ENCODE measurements around the gene ZNF462. TPM values are rescaled to one million over a fixed set of nuclear protein-coding genes. Genes with fewer than 3 reads are reported as not detected.

ZNF462 gene
- total RNA-seq, 1 donor from 2014 or later, result 28.5 TPM

DNA sequence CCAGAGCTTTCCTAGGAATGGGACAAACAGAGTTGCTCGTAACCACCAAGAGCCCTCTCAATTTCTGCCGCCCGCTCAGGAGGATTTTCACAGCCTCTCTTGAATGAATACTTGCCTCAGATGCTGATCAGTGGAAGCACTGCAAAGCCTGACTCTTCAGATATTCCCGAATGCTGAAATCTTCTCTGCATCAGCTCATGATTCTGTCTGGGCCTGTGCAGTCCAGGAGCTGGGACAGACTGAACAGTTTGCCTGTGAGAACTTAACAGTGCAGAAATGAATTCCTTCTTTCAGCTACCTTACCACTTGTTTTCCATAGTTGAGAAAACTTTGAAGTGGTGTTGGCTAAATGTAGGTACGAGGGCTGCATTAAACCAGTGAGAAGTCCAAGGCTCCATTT is 17.1 kb downstream of the ZNF462 start:
- Histone ChIP-seq H3K36me3 (no peaks in the 10 kb centered on the region), H3K27me3 (no peaks in the 10 kb centered on the region), H3K4me1 (peaks cover 83% of the 10 kb centered on the region), H3K27ac (peak overlapping the region; percentile 66), H3K9me3 (no peaks in the 10 kb centered on the region), H3K4me3 (no peak overlapping the region)
- no peak for DNase-seq (ENCODE audit: extremely low spot score in 2 of 2)
- no peak for TF ChIP-seq POLR2AphosphoS5 (IDR thresholded peaks at IDR 0.05; ENCODE audit: insufficient read depth in 1 of 2, low read depth in 1 of 2)
- no peak for TF ChIP-seq POLR2A (IDR thresholded peaks at IDR 0.05)
- TF ChIP-seq, protein P1, sequence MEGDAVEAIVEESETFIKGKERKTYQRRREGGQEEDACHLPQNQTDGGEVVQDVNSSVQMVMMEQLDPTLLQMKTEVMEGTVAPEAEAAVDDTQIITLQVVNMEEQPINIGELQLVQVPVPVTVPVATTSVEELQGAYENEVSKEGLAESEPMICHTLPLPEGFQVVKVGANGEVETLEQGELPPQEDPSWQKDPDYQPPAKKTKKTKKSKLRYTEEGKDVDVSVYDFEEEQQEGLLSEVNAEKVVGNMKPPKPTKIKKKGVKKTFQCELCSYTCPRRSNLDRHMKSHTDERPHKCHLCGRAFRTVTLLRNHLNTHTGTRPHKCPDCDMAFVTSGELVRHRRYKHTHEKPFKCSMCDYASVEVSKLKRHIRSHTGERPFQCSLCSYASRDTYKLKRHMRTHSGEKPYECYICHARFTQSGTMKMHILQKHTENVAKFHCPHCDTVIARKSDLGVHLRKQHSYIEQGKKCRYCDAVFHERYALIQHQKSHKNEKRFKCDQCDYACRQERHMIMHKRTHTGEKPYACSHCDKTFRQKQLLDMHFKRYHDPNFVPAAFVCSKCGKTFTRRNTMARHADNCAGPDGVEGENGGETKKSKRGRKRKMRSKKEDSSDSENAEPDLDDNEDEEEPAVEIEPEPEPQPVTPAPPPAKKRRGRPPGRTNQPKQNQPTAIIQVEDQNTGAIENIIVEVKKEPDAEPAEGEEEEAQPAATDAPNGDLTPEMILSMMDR (IDR thresholded peaks at IDR 0.05), result no peak
- intact Hi-C loops (cut with DNase I), result no loop called here

DNA sequence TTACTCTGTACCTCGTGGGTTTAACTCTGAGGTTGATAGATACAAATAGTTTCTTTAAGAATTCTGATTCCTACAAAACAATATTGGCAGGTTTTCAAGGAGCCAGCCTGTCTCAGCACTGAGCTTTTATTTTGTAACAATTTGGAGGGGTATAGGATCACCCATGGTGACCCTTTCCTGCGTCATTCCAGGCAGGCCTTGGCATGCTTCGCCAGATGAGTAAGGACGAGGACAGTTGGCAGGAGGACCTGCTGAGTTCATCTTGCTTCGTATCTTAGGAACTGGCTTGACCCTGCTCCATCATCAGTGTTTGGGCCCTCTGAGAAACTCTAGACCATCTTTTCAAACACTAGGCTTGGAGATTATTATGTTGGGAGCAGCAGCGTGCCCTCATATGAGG is 17.9 kb downstream of the ZNF462 start:
- no peaks in the 10 kb centered on the region for H3K27me3 ChIP-seq
- peaks cover 83% of the 10 kb centered on the region for H3K4me1 ChIP-seq
- DNase-seq (ENCODE audit: extremely low spot score in 2 of 2), result no peak
- H3K4me3 ChIP-seq, result no peak overlapping the region
- H3K36me3 ChIP-seq, result no peaks in the 10 kb centered on the region
- intact Hi-C loops (cut with DNase I), result no loop called here
- TF ChIP-seq, protein P1 (IDR thresholded peaks at IDR 0.05), result no peak
- TF ChIP-seq POLR2A (IDR thresholded peaks at IDR 0.05), result no peak
- peak in 1 of 2 donors; percentile 18 for TF ChIP-seq POLR2AphosphoS5 (IDR thresholded peaks at IDR 0.05; ENCODE audit: insufficient read depth in 1 of 2, low read depth in 1 of 2)
- H3K27ac ChIP-seq, result peak overlapping the region; percentile 66
- H3K9me3 ChIP-seq, result no peaks in the 10 kb centered on the region

DNA sequence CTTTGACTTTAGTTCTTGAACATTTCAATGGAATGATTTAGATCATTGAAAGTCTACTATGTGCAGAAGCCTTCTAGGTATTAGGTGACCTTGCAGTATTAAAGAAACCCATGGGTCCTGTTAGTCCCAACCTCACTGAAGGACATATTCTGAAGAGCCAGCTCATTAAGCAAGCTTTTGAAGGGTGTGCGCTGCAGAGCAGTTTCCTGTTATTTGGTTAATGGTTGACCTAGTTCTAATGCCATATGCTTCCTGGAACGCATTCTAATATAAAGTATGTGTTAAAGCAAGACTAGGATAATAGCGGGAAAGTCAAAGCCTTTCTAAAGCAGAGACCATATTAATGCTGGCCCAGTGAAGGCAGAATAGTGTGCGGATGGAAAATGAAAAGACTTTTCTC is 20.1 kb downstream of the ZNF462 start:
- DNase-seq (ENCODE audit: extremely low spot score in 2 of 2), result no peak
- Histone ChIP-seq H3K9me3 (no peaks in the 10 kb centered on the region), H3K4me3 (no peak overlapping the region), H3K36me3 (no peaks in the 10 kb centered on the region), H3K27ac (no peak overlapping the region), H3K4me1 (peaks cover 81% of the 10 kb centered on the region), H3K27me3 (no peaks in the 10 kb centered on the region)
- TF ChIP-seq, protein P1 (IDR thresholded peaks at IDR 0.05), result no peak
- TF ChIP-seq POLR2AphosphoS5 (IDR thresholded peaks at IDR 0.05; ENCODE audit: insufficient read depth in 1 of 2, low read depth in 1 of 2) (no peak), POLR2A (IDR thresholded peaks at IDR 0.05) (no peak)
- intact Hi-C loops (cut with DNase I), result no loop called here

DNA sequence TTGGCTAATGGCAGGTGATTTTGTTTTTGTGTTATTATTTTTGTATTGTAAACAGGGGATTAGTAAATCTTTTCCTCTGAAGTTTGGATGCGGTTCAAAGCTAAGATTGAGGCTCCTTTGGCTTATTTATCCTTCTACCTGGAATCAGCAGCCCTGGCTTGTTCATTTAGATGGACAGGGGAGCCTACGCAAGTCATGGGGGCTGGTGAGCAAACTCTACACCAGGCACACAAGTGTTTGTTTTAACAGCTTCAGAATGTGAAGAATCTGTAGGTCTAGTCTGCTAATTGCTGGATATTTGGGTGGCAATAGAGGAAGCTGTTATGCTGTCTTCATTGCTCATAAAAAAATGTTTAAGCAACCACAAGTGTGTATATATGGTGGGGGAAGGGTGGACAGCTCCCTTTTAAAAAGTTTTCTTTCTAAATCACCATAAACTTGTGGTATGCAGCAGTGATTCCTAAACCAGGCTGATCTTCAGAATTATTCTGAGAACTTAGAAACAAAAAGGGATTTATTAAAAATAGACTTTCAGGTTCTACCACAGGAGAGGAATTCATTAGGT is 20.7 kb downstream of the ZNF462 start:
- intact Hi-C loops (cut with DNase I), result no loop called here
- no peaks in the 10 kb centered on the region for H3K9me3 ChIP-seq
- TF ChIP-seq POLR2A (IDR thresholded peaks at IDR 0.05) (no peak), POLR2AphosphoS5 (IDR thresholded peaks at IDR 0.05; ENCODE audit: insufficient read depth in 1 of 2, low read depth in 1 of 2) (no peak)
- TF ChIP-seq, protein P1 (IDR thresholded peaks at IDR 0.05), result no peak
- H3K4me3 ChIP-seq, result no peak overlapping the region
- no peaks in the 10 kb centered on the region for H3K27me3 ChIP-seq
- DNase-seq (ENCODE audit: extremely low spot score in 2 of 2), result no peak
- peaks cover 78% of the 10 kb centered on the region for H3K4me1 ChIP-seq
- no peaks in the 10 kb centered on the region for H3K36me3 ChIP-seq
- no peak overlapping the region for H3K27ac ChIP-seq

DNA sequence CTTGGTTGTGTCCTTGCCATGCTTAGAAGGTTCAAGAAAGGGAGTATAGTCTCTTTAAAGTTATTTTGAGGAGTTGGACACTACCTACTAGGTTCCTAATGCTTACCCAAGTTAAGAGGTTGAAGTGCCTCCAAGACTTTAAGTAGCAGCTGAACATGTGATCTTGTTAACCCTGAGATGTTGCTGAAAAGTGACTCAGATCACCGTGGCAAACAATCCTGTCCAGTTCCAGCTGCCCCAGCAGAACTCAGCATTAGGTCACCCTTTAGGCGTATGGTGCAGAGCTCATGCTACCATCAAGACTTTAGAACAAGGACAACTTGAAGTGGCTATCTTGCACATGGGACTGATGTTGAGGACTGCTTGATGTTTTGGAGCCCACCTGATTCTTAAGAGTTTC is 22.5 kb downstream of the ZNF462 start:
- Histone ChIP-seq H3K9me3 (no peaks in the 10 kb centered on the region), H3K27me3 (no peaks in the 10 kb centered on the region), H3K4me1 (peaks cover 74% of the 10 kb centered on the region), H3K36me3 (no peaks in the 10 kb centered on the region), H3K4me3 (no peak overlapping the region), H3K27ac (peak overlapping the region; percentile 50)
- no peak for DNase-seq (ENCODE audit: extremely low spot score in 2 of 2)
- TF ChIP-seq, protein P1 (IDR thresholded peaks at IDR 0.05), result no peak
- TF ChIP-seq POLR2AphosphoS5 (IDR thresholded peaks at IDR 0.05; ENCODE audit: insufficient read depth in 1 of 2, low read depth in 1 of 2) (peak in 1 of 2 donors; percentile 45), POLR2A (IDR thresholded peaks at IDR 0.05) (no peak)
- intact Hi-C loops (cut with DNase I), result no loop called here

Data from vagina (tissue), 2 donors.